Measurements from ENCODE around the gene PEX11B.

DNA sequence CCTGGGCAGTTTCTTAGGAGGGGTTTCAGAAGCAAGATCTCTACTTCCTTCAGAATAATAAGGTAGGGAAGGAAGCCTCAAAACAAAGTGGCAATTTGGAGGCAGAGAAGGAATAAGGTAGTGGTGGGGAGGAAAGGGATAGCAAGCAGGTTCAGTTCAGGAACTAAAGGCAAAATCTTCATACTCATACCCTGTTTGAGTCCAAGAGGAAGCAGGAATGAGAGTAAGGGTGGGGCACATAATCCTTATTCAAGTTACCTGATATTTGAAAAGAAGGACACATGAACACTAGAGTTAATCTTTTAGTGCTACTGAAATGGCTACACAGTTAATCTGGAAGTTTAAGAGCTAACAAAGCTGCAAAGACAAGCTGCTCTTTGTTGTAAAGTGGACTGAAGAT lies 17.2 kb upstream of the PEX11B start:
- TF ChIP-seq, protein P1, sequence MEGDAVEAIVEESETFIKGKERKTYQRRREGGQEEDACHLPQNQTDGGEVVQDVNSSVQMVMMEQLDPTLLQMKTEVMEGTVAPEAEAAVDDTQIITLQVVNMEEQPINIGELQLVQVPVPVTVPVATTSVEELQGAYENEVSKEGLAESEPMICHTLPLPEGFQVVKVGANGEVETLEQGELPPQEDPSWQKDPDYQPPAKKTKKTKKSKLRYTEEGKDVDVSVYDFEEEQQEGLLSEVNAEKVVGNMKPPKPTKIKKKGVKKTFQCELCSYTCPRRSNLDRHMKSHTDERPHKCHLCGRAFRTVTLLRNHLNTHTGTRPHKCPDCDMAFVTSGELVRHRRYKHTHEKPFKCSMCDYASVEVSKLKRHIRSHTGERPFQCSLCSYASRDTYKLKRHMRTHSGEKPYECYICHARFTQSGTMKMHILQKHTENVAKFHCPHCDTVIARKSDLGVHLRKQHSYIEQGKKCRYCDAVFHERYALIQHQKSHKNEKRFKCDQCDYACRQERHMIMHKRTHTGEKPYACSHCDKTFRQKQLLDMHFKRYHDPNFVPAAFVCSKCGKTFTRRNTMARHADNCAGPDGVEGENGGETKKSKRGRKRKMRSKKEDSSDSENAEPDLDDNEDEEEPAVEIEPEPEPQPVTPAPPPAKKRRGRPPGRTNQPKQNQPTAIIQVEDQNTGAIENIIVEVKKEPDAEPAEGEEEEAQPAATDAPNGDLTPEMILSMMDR (IDR thresholded peaks at IDR 0.05), result no peak
- no peak for TF ChIP-seq POLR2A (IDR thresholded peaks at IDR 0.05)

Data from heart left ventricle (tissue), 13 donors.